HFFc6 (cell line): ENCODE measurements around the gene OLAH. TPM values are rescaled to one million over a fixed set of nuclear protein-coding genes. Genes with fewer than 3 reads are reported as not detected.

Experiments
- DNase-seq: peaks from one replicate; pipeline ENCODE4 v3.0.0-alpha.2; 2018
- H3K27ac Mint-ChIP-seq: 2 replicates; pipeline ENCODE4 v1.8.0; 2020; ENCODE audit warnings: mild to moderate bottlenecking, mixed read lengths
- H3K27me3 Mint-ChIP-seq: 2 replicates; pipeline ENCODE4 v1.8.0; 2021; ENCODE audit warnings: mild to moderate bottlenecking, moderate library complexity, mixed read lengths; ENCODE audit not compliant: insufficient read depth
- H3K36me3 Mint-ChIP-seq: 2 replicates; pipeline ENCODE4 v1.8.0; 2021; ENCODE audit warnings: low read depth, mixed read lengths
- H3K4me1 Mint-ChIP-seq: 2 replicates; pipeline ENCODE4 v1.8.0; 2020; ENCODE audit warnings: low read depth, mixed read lengths
- H3K4me3 Mint-ChIP-seq: 2 replicates; pipeline ENCODE4 v1.8.0; 2020; ENCODE audit warnings: mild to moderate bottlenecking, moderate library complexity, mixed read lengths
- H3K9me3 Mint-ChIP-seq: 2 replicates; pipeline ENCODE4 v1.8.0; 2020; ENCODE audit warnings: mild to moderate bottlenecking, mixed read lengths
- total RNA-seq, 6 experiments: library from RNA; stranded (reverse); fragmentation: NEBNext Ultra II Directional; extraction: Animal tissue kit (Norgen Biotek cat#: 25700); gene quantifications; 2 replicates in 1 of 6; 3 replicates in 5 of 6; pipeline ENCODE4 v1.2.3, GENCODE V29; 2021
- TF ChIP-seq, protein P1 (sequence below): fragments of 200-600 bp; sonication (generic); IDR thresholded peaks from 2 replicates; pipeline ENCODE4 v1.5.0; 2021; ENCODE audit warnings: antibody characterized with exemption, mild to moderate bottlenecking

Gene OLAH
- total RNA-seq, 6 experiments from 2014 or later, result not detected

DNA sequence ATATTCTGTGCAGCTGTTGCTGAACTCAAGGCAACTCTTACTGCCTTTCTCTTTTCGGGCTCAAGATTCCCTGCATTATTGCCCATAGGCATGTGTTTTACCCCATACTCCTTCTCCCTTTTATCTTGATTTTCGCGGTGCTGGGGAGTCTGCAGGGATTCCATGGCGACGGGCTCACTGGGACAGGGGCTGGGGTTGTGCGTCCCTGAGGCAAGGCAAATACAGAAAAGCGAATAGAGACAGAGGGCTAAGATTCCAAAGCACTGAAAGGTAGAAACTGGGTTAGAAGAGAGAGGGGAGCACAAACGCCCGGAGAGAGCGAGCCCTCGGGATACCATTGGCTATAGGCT, 52.9 kb downstream of the OLAH start:
- peak overlapping the region; percentile 99 for H3K4me3 Mint-ChIP-seq
- H3K27ac Mint-ChIP-seq, result peak overlapping the region; percentile 99
- TF ChIP-seq, protein P1, sequence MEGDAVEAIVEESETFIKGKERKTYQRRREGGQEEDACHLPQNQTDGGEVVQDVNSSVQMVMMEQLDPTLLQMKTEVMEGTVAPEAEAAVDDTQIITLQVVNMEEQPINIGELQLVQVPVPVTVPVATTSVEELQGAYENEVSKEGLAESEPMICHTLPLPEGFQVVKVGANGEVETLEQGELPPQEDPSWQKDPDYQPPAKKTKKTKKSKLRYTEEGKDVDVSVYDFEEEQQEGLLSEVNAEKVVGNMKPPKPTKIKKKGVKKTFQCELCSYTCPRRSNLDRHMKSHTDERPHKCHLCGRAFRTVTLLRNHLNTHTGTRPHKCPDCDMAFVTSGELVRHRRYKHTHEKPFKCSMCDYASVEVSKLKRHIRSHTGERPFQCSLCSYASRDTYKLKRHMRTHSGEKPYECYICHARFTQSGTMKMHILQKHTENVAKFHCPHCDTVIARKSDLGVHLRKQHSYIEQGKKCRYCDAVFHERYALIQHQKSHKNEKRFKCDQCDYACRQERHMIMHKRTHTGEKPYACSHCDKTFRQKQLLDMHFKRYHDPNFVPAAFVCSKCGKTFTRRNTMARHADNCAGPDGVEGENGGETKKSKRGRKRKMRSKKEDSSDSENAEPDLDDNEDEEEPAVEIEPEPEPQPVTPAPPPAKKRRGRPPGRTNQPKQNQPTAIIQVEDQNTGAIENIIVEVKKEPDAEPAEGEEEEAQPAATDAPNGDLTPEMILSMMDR, result no peak
- peaks cover 15% of the 10 kb centered on the region for H3K27me3 Mint-ChIP-seq
- H3K36me3 Mint-ChIP-seq, result peaks cover 19% of the 10 kb centered on the region
- no peak for DNase-seq
- peaks cover 21% of the 10 kb centered on the region for H3K4me1 Mint-ChIP-seq
- H3K9me3 Mint-ChIP-seq, result peaks cover 4% of the 10 kb centered on the region; the same call in 1 of the 2 replicates

DNA sequence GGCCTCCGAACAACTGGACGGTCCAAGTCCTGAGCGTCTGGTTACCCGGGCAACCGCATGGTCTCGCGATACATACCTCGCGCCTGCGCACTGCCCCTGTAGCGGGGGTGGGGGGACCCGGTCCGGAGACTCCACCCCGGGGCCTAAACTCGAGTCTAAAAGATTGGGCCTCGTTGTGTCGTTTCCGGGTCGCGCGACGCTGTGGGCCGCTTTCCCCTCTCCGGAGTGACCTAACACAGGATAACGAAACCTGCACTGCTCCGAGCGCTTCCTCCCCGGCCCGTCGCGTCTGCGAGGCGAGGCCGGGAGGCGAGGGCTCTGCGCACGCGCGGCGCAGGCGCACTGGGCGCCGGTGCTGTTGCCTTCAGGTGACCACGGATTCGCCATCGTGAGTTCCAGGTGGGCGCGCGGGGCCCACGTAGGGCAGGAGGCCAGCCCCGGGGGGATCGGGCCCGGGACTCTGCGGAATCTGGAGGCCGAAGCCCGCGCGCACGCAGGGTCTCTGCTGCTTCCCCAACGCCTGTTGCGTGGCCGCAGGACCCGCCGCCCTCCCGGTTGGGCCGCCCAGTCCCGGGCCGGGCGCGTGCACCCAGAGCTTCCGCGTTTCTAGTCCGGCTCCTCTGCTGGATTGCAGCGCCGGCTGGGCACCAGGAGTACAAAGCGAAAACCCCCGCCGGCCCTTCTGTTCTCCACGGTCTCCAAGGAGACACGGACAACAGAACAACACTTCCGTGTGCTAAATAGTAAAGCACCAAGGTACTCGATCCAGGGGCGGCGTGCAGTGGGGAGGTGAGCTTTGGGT, 53.5 kb downstream of the OLAH start, which contains the start of gene RPP38:
RPP38 (plus strand) TSS at position 345 of the 802 bp plus-strand sequence. CDS start 5,960 bp downstream, outside the sequence.
- Mint-ChIP-seq H3K4me1 (peaks cover 21% of the 10 kb centered on the region), H3K27ac (peak within 1 kb of the TSS; percentile 99), H3K4me3 (peak within 1 kb of the TSS; percentile 99), H3K27me3 (peaks cover 13% of the 10 kb centered on the region), H3K36me3 (peaks cover 19% of the 10 kb centered on the region), H3K9me3 (peaks cover 4% of the 10 kb centered on the region; the same call in 1 of the 2 replicates)
- peak; percentile 93 for DNase-seq
- TF ChIP-seq, protein P1, result no peak

DNA sequence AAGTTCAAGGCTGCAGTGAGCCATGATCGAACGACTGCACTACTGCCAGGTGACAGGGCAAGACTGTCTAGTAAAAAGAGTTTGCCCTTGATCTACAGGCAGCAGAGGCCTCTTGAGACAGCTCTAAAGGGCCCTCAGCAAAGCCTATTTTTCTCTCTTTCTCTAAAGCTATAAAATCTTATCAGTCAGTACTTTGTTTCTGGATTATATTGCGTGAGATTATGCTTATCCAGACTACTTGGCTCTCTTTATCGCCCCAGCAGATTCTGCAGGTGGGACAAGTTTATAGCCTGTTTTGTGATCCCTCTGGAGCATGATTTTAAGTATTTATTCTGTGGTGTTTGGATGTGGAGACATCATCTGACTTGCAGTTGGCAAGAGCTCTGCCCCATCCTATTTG, 56.1 kb downstream of the OLAH start:
- DNase-seq, result no peak
- Mint-ChIP-seq H3K4me3 (no peak overlapping the region), H3K4me1 (peaks cover 21% of the 10 kb centered on the region), H3K27ac (peak overlapping the region; percentile 72), H3K27me3 (peaks cover 8% of the 10 kb centered on the region), H3K36me3 (peaks cover 28% of the 10 kb centered on the region), H3K9me3 (peaks cover 4% of the 10 kb centered on the region; the same call in 1 of the 2 replicates)
- TF ChIP-seq, protein P1, result no peak

DNA sequence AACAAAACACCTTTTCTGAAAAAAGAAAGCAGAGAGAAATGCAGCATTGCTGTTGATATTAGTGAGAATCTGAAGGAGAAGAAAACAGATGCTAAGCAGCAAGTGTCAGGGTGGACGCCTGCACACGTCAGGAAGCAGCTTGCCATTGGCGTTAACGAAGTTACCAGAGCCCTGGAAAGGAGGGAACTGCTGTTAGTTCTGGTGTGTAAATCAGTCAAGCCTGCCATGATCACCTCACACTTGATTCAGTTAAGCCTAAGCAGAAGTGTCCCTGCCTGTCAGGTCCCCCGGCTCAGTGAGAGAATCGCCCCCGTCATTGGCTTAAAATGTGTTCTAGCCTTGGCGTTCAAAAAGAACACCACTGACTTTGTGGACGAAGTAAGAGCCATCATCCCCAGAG, 59.8 kb downstream of the OLAH start:
- H3K27ac Mint-ChIP-seq, result peak overlapping the region; percentile 40
- H3K4me3 Mint-ChIP-seq, result no peak overlapping the region
- DNase-seq, result no peak
- TF ChIP-seq, protein P1, result no peak
- no peaks in the 10 kb centered on the region for H3K9me3 Mint-ChIP-seq
- H3K36me3 Mint-ChIP-seq, result peaks cover 32% of the 10 kb centered on the region
- peaks cover 21% of the 10 kb centered on the region for H3K4me1 Mint-ChIP-seq
- peaks cover 3% of the 10 kb centered on the region; the same call in 1 of the 2 replicates for H3K27me3 Mint-ChIP-seq

DNA sequence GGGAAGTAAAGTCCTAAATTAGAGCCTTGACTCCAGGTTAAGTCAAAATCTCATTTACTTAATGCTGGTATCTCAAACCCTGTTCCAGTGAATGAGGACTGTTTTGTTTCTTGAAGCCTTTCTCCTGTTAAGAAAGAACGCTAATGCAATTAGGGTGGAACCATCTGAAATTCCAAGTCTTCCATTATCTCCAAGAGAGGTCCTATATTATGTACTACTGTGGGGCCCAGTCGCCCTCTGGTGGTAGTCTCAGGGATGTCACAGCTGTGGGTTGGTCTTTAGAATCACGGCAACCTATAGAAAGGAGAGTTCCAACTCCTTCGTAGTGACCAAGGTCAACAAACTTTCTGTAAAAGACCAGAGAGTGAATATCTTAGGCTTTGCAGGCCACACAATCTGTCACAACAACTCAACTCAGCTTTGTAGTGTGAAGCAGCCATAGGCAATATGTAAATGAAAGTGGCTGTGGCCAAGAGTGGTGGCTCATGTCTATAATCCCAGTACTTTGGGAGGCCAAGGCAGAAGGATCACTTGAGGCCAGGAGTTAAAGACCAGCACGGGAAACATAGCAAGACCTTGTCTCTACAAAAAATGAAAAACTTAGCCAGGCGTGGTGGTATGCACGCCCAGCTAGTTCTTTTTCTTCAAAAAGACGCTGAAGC, 62.7 kb downstream of the OLAH start:
- no peaks in the 10 kb centered on the region for H3K9me3 Mint-ChIP-seq
- H3K36me3 Mint-ChIP-seq, result peaks cover 27% of the 10 kb centered on the region
- TF ChIP-seq, protein P1, result peak; percentile 95
- H3K4me1 Mint-ChIP-seq, result peaks cover 5% of the 10 kb centered on the region; the same call in 1 of the 2 replicates
- peak; percentile 46 for DNase-seq
- H3K4me3 Mint-ChIP-seq, result no peak overlapping the region
- 0 out of 2 replicates have a peak, but pooled peaks cover 2% of the 10 kb centered on the region for H3K27me3 Mint-ChIP-seq
- peak overlapping the region; percentile 34; the same call in 1 of the 2 replicates for H3K27ac Mint-ChIP-seq
